ENCODE results near the gene SH3GL2.

DNA sequence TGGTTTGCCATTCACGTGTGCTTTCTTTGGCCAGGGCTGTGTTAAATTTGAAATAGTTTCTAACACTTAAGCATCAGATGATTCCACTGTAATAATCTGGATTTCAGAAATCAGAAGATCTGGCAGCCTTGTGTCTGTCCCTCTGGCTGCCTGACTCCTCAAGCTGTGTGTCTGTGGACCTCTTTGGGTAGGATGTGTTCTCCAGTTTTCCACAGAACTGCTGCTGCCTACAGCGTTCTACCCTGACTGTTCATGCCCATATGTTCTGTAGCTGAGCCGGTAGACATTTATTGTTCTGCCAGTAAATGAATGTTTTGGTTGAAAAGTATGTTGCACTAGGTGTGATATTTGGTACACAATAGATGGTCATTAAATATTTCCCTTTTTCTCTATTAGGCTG lies 81.3 kb downstream of the SH3GL2 start:
- TF ChIP-seq, protein P1, sequence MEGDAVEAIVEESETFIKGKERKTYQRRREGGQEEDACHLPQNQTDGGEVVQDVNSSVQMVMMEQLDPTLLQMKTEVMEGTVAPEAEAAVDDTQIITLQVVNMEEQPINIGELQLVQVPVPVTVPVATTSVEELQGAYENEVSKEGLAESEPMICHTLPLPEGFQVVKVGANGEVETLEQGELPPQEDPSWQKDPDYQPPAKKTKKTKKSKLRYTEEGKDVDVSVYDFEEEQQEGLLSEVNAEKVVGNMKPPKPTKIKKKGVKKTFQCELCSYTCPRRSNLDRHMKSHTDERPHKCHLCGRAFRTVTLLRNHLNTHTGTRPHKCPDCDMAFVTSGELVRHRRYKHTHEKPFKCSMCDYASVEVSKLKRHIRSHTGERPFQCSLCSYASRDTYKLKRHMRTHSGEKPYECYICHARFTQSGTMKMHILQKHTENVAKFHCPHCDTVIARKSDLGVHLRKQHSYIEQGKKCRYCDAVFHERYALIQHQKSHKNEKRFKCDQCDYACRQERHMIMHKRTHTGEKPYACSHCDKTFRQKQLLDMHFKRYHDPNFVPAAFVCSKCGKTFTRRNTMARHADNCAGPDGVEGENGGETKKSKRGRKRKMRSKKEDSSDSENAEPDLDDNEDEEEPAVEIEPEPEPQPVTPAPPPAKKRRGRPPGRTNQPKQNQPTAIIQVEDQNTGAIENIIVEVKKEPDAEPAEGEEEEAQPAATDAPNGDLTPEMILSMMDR (conservative IDR thresholded peaks at IDR 0.05) = no peak
- TF ChIP-seq ZFX (IDR thresholded peaks at IDR 0.05) = no peak

All from C4-2B (cell line).